Activated naive CD4-positive, alpha-beta T cell treated with anti-CD3 and anti-CD28 coated beads, Interleukin-2, amount 50 U/mL, for 24 hours (primary cell): Measurements from ENCODE around the gene FAM107B.
A peak's percentile ranks its signal among the peaks of the same experiment; 100 is the strongest.

Experiments
- H3K27ac Mint-ChIP-seq: one replicate; pipeline ENCODE4 v1.8.0; 2021; ENCODE audit warnings: mild to moderate bottlenecking, mixed read lengths
- H3K27me3 Mint-ChIP-seq: one replicate; pipeline ENCODE4 v1.8.0; 2021; ENCODE audit warnings: mixed read lengths
- H3K36me3 Mint-ChIP-seq: one replicate; pipeline ENCODE4 v1.8.0; 2021; ENCODE audit warnings: mixed read lengths
- H3K4me1 Mint-ChIP-seq: one replicate; pipeline ENCODE4 v1.8.0; 2021; ENCODE audit warnings: mixed read lengths
- H3K4me3 Mint-ChIP-seq: one replicate; pipeline ENCODE4 v1.8.0; 2021; ENCODE audit warnings: mild to moderate bottlenecking, mixed read lengths
- H3K9me3 Mint-ChIP-seq: one replicate; pipeline ENCODE4 v1.8.0; 2021; ENCODE audit warnings: mixed read lengths

The FAM107B gene

GRCh38 chr10:14757394-14757793 lies 17.3 kb downstream of the FAM107B start:
- peak overlapping the region; percentile 13 for H3K4me3 Mint-ChIP-seq
- no peaks in the 10 kb centered on the region for H3K36me3 Mint-ChIP-seq
- H3K9me3 Mint-ChIP-seq, result no peaks in the 10 kb centered on the region
- no peaks in the 10 kb centered on the region for H3K27me3 Mint-ChIP-seq
- H3K4me1 Mint-ChIP-seq, result peaks cover 8% of the 10 kb centered on the region
- peak overlapping the region; percentile 53 for H3K27ac Mint-ChIP-seq

- Mint-ChIP-seq H3K4me3 (no peak overlapping the region), H3K27ac (no peak overlapping the region), H3K9me3 (no peaks in the 10 kb centered on the region), H3K36me3 (no peaks in the 10 kb centered on the region), H3K4me1 (peaks cover 8% of the 10 kb centered on the region), H3K27me3 (no peaks in the 10 kb centered on the region)
Measured at GRCh38 chr10:14753441-14753840, 21.3 kb downstream of the FAM107B start.

DNA sequence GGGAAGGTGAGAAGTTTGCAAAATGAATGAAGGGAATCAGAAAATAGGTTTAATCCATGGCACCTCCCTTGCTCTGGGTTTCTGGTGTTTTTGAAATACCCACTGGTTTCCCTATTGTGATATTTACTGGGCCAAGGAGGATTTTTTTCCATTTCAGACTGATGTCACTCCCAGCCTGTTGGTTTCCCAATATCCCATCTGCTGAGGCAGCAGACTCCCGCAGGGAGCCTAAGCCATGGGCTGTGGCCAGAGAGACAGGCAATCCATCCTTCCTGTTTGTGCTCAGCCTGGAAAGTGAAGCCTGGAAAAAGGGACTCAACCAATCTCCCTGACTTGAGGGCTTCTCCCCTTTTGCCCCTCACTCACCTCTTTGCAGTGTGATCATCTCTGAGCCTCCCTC lies 22.8 kb downstream of the FAM107B start:
- Mint-ChIP-seq H3K4me3 (no peak overlapping the region), H3K9me3 (no peaks in the 10 kb centered on the region), H3K27me3 (no peaks in the 10 kb centered on the region), H3K4me1 (no peaks in the 10 kb centered on the region), H3K27ac (no peak overlapping the region), H3K36me3 (no peaks in the 10 kb centered on the region)

DNA sequence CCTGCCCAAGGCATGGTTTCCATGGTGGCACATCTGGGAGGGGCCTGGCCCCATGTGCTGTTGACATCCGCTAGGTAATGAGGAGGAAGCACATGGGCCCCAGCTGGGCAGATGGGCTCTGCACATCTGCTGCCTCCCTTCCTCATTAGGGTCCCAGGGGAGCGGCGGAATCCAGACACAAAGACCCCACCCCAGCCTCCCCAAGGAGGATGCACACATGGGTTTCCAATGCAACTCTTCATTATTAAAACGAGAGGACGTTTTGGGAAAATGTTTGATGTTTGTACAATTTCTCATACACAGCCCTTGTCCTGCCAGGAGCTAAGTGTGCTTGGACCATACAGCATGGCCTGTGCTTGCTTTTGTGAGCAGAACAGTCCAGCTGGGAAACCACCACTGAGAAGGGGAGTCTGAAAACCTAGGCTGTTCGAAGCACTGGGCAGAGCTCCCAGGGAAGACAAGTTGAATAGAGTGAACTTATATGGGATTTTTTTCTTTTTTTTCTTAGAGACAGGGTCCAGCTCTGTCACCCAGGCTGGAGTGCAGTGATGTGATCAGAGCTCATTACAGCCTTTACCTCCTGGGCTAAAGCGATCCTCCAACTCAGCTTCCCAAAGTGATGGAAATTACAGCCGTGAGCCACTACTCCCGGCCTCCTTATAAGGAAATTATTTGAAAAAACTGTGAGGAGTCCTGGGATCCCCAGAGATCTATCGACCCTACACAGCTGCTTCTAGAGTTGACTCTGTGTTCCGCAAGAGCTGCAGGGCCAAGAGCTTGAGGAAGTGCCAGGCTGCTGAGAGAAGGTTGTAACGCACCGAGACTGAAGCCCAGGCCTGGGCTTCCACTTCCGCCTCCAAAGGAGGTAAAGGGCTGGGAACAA lies 23.4 kb downstream of the FAM107B start:
- no peaks in the 10 kb centered on the region for H3K9me3 Mint-ChIP-seq
- H3K4me1 Mint-ChIP-seq, result no peaks in the 10 kb centered on the region
- H3K27me3 Mint-ChIP-seq, result no peaks in the 10 kb centered on the region
- H3K4me3 Mint-ChIP-seq, result no peak overlapping the region
- H3K36me3 Mint-ChIP-seq, result no peaks in the 10 kb centered on the region
- H3K27ac Mint-ChIP-seq, result no peak overlapping the region

DNA sequence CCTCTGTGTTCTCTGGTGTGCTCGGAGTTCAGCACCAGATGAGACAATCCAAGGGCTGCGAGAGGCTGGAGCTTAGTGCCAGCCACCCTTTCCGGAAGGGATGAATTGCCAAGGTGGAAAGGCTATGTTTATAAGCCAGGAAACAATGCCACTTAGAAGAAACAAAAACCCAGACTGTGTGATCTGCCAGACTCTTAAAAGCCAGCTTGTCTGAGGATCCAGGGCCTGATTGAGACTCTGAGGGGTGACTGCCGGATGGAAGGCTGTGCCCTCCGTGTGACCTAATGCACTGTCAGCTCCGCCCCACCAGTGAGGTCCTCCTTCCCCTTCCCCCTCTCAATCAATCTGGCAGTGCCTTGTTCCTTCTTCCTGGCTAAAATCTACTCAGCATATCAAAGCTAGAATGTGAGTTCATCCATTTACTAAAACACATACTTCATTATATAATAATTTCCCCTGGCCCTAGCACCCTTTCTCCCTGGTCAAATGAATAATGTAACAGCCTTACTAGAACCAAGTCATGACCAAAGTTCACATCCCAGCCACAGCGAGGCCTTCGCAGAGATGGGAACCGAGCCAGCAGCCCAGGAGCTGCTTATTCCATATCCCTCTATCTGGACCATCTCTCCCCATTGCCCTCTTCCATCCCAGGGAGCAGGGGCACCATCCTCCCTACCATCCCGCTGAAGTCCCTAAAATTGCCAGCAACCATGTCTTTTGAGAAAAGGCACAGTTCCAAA lies 25.5 kb downstream of the FAM107B start:
- no peak overlapping the region for H3K27ac Mint-ChIP-seq
- no peaks in the 10 kb centered on the region for H3K9me3 Mint-ChIP-seq
- H3K27me3 Mint-ChIP-seq, result no peaks in the 10 kb centered on the region
- peaks cover 11% of the 10 kb centered on the region for H3K4me1 Mint-ChIP-seq
- H3K4me3 Mint-ChIP-seq, result no peak overlapping the region
- no peaks in the 10 kb centered on the region for H3K36me3 Mint-ChIP-seq

DNA sequence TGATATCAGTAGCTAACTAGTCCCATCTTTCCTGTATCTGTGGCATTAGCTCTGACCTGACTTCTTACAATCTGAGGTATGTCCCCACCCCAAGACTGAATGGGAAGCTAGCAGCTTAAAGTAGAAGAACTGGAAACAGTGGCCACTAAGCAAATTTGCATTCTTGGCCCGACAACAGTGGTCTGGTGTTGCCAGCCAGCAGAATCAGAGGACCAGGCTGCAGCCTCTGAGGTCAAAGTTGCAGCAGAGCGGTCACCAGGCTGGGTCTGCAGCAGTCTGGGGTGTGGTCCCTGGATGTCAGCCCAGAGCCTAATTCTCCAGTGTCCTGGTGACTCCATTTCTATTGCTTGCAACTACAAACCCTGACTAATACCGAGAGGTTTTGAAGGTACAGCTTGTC lies 26.3 kb downstream of the FAM107B start:
- H3K27me3 Mint-ChIP-seq, result no peaks in the 10 kb centered on the region
- no peak overlapping the region for H3K27ac Mint-ChIP-seq
- no peak overlapping the region for H3K4me3 Mint-ChIP-seq
- peaks cover 19% of the 10 kb centered on the region for H3K4me1 Mint-ChIP-seq
- no peaks in the 10 kb centered on the region for H3K9me3 Mint-ChIP-seq
- no peaks in the 10 kb centered on the region for H3K36me3 Mint-ChIP-seq

DNA sequence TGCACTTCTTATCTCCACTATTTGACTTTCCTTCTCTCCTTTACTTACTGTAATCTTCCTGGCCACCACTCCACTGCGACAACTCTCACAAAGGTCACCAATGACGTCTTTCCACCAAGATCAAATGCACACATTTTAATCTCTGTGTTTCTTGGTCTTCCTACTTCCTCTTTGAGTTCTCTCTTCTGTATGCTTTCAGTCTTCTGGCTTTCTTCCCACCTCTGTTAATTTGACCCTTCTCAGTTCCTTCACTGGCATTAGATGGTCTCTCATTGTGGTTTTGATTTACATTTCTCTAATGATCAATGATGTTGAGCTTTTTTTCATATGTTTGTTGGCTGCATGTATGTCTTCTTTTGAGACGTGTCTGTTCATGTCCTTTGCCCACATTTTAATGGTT lies 31.9 kb downstream of the FAM107B start:
- peak overlapping the region; percentile 53 for H3K27ac Mint-ChIP-seq
- peak overlapping the region; percentile 9 for H3K4me3 Mint-ChIP-seq
- H3K4me1 Mint-ChIP-seq, result peaks cover 43% of the 10 kb centered on the region

DNA sequence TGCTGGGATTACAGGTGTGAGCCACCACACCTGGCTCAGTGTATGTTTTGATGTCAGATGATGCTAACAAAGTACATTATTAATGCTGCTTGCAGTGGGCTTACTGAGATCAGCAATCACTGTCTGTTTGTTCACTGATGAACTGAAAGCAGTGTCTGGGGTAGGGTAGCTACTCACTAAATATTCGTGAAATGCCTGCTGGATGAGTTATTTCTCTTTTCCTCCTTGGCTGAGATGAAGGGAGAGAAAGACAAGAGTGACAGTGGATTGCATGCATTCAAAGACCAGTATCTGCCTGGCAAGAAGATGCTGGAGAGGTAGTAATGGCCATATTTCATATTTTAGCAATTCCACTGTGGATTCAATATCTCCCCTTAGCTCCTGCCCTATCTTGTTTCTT lies 32.3 kb downstream of the FAM107B start:
- Mint-ChIP-seq H3K27me3 (no peaks in the 10 kb centered on the region), H3K4me3 (peak overlapping the region; percentile 9), H3K27ac (peak overlapping the region; percentile 8), H3K36me3 (no peaks in the 10 kb centered on the region), H3K4me1 (peaks cover 43% of the 10 kb centered on the region), H3K9me3 (no peaks in the 10 kb centered on the region)

More for the DNA sequence above, 31.9 kb downstream of the FAM107B start:
- Mint-ChIP-seq H3K27me3 (no peaks in the 10 kb centered on the region), H3K9me3 (no peaks in the 10 kb centered on the region), H3K36me3 (no peaks in the 10 kb centered on the region)

GRCh38 chr10:14740684-14741247 lies 33.9 kb downstream of the FAM107B start:
- Mint-ChIP-seq H3K4me1 (peaks cover 55% of the 10 kb centered on the region), H3K36me3 (no peaks in the 10 kb centered on the region), H3K9me3 (no peaks in the 10 kb centered on the region), H3K4me3 (no peak overlapping the region), H3K27ac (no peak overlapping the region), H3K27me3 (no peaks in the 10 kb centered on the region)

- Mint-ChIP-seq H3K36me3 (no peaks in the 10 kb centered on the region), H3K27me3 (no peaks in the 10 kb centered on the region), H3K4me1 (peaks cover 33% of the 10 kb centered on the region), H3K9me3 (no peaks in the 10 kb centered on the region), H3K27ac (no peak overlapping the region), H3K4me3 (no peak overlapping the region)
Measured at GRCh38 chr10:14737808-14738545, 36.7 kb downstream of the FAM107B start.

DNA sequence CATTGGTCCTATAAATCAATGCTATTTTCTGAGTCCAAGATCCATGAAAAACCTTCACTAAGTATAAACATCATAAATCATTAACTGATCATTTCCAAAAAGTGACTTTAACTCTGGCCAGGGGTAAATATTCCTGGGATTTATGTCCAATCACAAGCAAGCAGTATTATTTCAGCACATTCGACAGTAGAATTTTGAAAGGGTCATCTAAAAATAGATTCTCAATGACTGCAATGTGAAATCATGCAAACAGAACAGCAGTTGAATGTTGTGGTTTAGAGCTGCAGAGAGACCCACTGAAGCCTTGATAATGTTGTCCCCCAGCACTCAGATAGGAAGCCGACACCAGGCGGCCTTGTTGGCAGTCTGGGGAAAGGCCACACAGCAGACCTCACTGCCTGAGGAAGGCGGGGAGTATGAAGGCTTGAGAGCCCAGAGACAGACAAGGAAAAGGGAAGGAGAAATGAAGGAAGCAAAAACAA lies 38.1 kb downstream of the FAM107B start:
- peaks cover 26% of the 10 kb centered on the region for H3K4me1 Mint-ChIP-seq
- H3K9me3 Mint-ChIP-seq, result no peaks in the 10 kb centered on the region
- no peak overlapping the region for H3K27ac Mint-ChIP-seq
- H3K27me3 Mint-ChIP-seq, result no peaks in the 10 kb centered on the region
- no peaks in the 10 kb centered on the region for H3K36me3 Mint-ChIP-seq
- no peak overlapping the region for H3K4me3 Mint-ChIP-seq

GRCh38 chr10:14736043-14736442 lies 38.7 kb downstream of the FAM107B start:
- Mint-ChIP-seq H3K4me1 (peaks cover 23% of the 10 kb centered on the region), H3K9me3 (no peaks in the 10 kb centered on the region), H3K36me3 (no peaks in the 10 kb centered on the region), H3K27ac (no peak overlapping the region), H3K27me3 (no peaks in the 10 kb centered on the region), H3K4me3 (no peak overlapping the region)

GRCh38 chr10:14731875-14732512 lies 42.7 kb downstream of the FAM107B start:
- Mint-ChIP-seq H3K27me3 (no peaks in the 10 kb centered on the region), H3K27ac (no peak overlapping the region), H3K4me1 (peaks cover 18% of the 10 kb centered on the region), H3K9me3 (no peaks in the 10 kb centered on the region), H3K36me3 (no peaks in the 10 kb centered on the region), H3K4me3 (no peak overlapping the region)

DNA sequence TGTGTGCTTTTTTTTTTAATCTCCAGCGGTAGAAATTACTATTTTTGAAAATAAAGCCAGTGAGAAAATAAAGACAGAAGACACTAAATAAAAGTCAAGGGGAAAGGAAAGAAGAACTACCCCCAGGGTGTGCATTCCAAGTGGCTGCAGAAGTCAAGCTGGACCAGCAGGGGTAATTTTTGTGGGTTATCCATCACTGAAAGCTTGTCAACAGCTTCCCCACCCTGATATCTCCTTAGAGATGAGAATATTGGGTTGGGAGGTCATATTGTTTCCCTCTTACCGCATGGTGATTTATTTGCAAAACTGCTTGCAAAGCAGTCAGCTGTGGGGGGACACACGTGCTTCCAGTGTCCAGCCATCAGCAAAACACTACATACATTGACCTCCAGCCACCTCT lies 46.4 kb downstream of the FAM107B start:
- no peak overlapping the region for H3K27ac Mint-ChIP-seq

GRCh38 chr10:14727924-14728323 lies 46.8 kb downstream of the FAM107B start:
- no peak overlapping the region for H3K27ac Mint-ChIP-seq
- H3K36me3 Mint-ChIP-seq, result no peaks in the 10 kb centered on the region
- H3K4me3 Mint-ChIP-seq, result no peak overlapping the region
- peaks cover 33% of the 10 kb centered on the region for H3K4me1 Mint-ChIP-seq
- no peaks in the 10 kb centered on the region for H3K9me3 Mint-ChIP-seq
- H3K27me3 Mint-ChIP-seq, result no peaks in the 10 kb centered on the region

More for the DNA sequence above, 46.4 kb downstream of the FAM107B start:
- Mint-ChIP-seq H3K4me3 (no peak overlapping the region), H3K4me1 (peaks cover 29% of the 10 kb centered on the region), H3K27me3 (no peaks in the 10 kb centered on the region), H3K36me3 (no peaks in the 10 kb centered on the region), H3K9me3 (no peaks in the 10 kb centered on the region)
